HL-60 (cell line): ENCODE measurements around the gene DTWD1.

Experiments used
- CTCF ChIP-seq: IDR thresholded peaks from one replicate; pipeline ENCODE4 v1.5.1; 2011; ENCODE audit warnings: low read length, control low read depth, inconsistent platforms; ENCODE audit not compliant: insufficient read depth
- POLR2AphosphoS5 ChIP-seq: IDR thresholded peaks from 2 replicates; pipeline ENCODE4 v1.6.1; 2012; ENCODE audit warnings: low read depth
- TF ChIP-seq, protein P1 (sequence below): IDR thresholded peaks from 2 replicates; pipeline ENCODE4 v1.6.1; 2012; ENCODE audit warnings: low read depth; ENCODE audit not compliant: insufficient replicate concordance

DNA sequence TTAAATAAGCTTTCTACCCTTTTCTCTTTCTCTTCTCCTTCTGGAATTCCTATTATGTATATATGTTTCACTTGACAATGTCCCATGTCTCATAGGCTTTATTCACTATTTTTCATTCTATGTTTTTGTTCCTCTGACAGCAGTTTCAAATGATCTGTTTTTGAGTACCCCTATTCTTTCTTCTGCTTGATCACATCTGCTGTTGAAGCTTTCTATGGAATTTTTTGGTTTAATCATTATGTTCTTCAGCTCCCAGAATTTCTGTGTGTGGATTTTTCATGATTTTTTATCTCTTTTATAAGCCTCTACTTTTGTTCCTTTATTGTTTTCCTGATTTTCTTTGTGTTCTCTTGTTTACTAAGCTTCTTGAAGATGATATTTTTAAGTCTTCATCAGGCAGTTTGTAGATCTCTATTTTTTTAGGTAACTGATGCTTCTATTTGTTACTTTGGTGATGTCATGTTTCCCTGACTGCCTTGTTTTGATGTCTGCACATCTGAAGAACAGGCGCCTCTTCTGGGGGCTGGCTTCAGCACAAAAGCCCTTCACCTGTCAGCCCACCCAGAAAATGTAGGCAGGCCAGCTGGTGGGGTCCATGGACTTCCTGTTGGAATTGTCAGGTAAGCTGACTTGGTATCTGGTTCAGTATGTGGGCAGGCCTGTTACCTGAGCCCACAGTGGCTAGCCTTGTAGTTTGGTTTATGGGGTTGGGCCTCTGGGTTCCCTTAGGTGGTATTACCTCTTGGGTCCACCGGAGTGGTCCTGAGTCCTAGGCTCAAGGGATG, 16.0 kb upstream of the DTWD1 start:
- TF ChIP-seq CTCF (no peak), POLR2AphosphoS5 (no peak)
- TF ChIP-seq, protein P1, sequence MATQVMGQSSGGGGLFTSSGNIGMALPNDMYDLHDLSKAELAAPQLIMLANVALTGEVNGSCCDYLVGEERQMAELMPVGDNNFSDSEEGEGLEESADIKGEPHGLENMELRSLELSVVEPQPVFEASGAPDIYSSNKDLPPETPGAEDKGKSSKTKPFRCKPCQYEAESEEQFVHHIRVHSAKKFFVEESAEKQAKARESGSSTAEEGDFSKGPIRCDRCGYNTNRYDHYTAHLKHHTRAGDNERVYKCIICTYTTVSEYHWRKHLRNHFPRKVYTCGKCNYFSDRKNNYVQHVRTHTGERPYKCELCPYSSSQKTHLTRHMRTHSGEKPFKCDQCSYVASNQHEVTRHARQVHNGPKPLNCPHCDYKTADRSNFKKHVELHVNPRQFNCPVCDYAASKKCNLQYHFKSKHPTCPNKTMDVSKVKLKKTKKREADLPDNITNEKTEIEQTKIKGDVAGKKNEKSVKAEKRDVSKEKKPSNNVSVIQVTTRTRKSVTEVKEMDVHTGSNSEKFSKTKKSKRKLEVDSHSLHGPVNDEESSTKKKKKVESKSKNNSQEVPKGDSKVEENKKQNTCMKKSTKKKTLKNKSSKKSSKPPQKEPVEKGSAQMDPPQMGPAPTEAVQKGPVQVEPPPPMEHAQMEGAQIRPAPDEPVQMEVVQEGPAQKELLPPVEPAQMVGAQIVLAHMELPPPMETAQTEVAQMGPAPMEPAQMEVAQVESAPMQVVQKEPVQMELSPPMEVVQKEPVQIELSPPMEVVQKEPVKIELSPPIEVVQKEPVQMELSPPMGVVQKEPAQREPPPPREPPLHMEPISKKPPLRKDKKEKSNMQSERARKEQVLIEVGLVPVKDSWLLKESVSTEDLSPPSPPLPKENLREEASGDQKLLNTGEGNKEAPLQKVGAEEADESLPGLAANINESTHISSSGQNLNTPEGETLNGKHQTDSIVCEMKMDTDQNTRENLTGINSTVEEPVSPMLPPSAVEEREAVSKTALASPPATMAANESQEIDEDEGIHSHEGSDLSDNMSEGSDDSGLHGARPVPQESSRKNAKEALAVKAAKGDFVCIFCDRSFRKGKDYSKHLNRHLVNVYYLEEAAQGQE = no peak
